ENCODE measurements around the gene MICAL3.
"Not testable (repeated sequence)": the region's sequence is repeated elsewhere in the genome, so short reads cannot be mapped to it uniquely, and the experiment has no call there.

MICAL3 gene

GRCh38 chr22:17995256-17995655, 29.1 kb downstream of the MICAL3 start:
- DNase-seq = not testable (repeated sequence)

GRCh38 chr22:17994424-17995108, 29.8 kb downstream of the MICAL3 start:
- DNase-seq = no peak

GRCh38 chr22:17992976-17993375, 31.4 kb downstream of the MICAL3 start:
- DNase-seq = not testable (repeated sequence)

GRCh38 chr22:17991992-17992391, 32.4 kb downstream of the MICAL3 start:
- DNase-seq = not testable (repeated sequence)

GRCh38 chr22:17990942-17991341, 33.4 kb downstream of the MICAL3 start:
- no peak for DNase-seq

- no peak for DNase-seq
These were observed 34.2 kb downstream of the MICAL3 start for GRCh38 chr22:17990147-17990546.

- no peak for DNase-seq
These were observed 35.4 kb downstream of the MICAL3 start for GRCh38 chr22:17988800-17989513.

GRCh38 chr22:17985606-17986005, 38.8 kb downstream of the MICAL3 start:
- DNase-seq = no peak

GRCh38 chr22:17985071-17985470, 39.3 kb downstream of the MICAL3 start:
- DNase-seq = not testable (repeated sequence)

- DNase-seq = no peak
These were observed 40.2 kb downstream of the MICAL3 start for GRCh38 chr22:17984114-17984513.

- DNase-seq = no peak
These were observed 41.7 kb downstream of the MICAL3 start for GRCh38 chr22:17982572-17983141.

- DNase-seq = no peak
These were observed 42.9 kb downstream of the MICAL3 start for GRCh38 chr22:17981497-17981896.

- DNase-seq = peak; percentile 49
These were observed 43.7 kb downstream of the MICAL3 start for GRCh38 chr22:17980638-17981051.

- DNase-seq = no peak
These were observed 44.3 kb downstream of the MICAL3 start for GRCh38 chr22:17980015-17980590.

- DNase-seq = no peak
These were observed 46.3 kb downstream of the MICAL3 start for GRCh38 chr22:17978027-17978426.

- no peak for DNase-seq
These were observed 47.0 kb downstream of the MICAL3 start for GRCh38 chr22:17977371-17977770.

- no peak for DNase-seq
These were observed 48.2 kb downstream of the MICAL3 start for GRCh38 chr22:17976121-17976520.

GRCh38 chr22:17974703-17975372, 49.5 kb downstream of the MICAL3 start:
- no peak for DNase-seq

GRCh38 chr22:17974087-17974486, 50.3 kb downstream of the MICAL3 start:
- DNase-seq = no peak

- DNase-seq = no peak
These were observed 51.1 kb downstream of the MICAL3 start for GRCh38 chr22:17973217-17973616.

GRCh38 chr22:17972385-17973191, 51.8 kb downstream of the MICAL3 start:
- no peak for DNase-seq

- no peak for DNase-seq
These were observed 52.6 kb downstream of the MICAL3 start for GRCh38 chr22:17971711-17972110.

All from CD4-positive, alpha-beta T cell treated with Interleukin-12 subunit alpha and Interleukin-12 subunit beta, for 1 hour (primary cell).